GM12878 (cell line): Measurements from ENCODE around the gene DDX24.

Source experiments
- CTCF ChIP-seq, 3 experiments: IDR thresholded peaks in 2 of 3; conservative IDR thresholded peaks in 1 of 3; 2 replicates each; pipeline ENCODE4 v1.5.1; 2011; ENCODE audit warnings: low read depth in 3 of 3, low read length in 3 of 3, mild to moderate bottlenecking in 3 of 3, control low read depth in 2 of 3, moderate library complexity in 2 of 3, inconsistent platforms in 1 of 3, mixed read lengths in 1 of 3; ENCODE audit not compliant: control insufficient read depth in 2 of 3, insufficient read depth in 1 of 3; ENCODE audit errors: extremely low read depth in 1 of 3
- ELK1 ChIP-seq: IDR thresholded peaks from 2 replicates; pipeline ENCODE4 v1.6.1; 2012; ENCODE audit warnings: low read depth, low read length, improper control_type of control experiment
- EZH2 ChIP-seq: IDR thresholded peaks from 2 replicates; pipeline ENCODE4 v1.6.1; 2012; ENCODE audit warnings: low read depth, mild to moderate bottlenecking, control low read depth, inconsistent platforms, low read length, borderline replicate concordance; ENCODE audit not compliant: control insufficient read depth
- PKNOX1 ChIP-seq: fragments of 450-650 bp; IDR thresholded peaks from 2 replicates; pipeline ENCODE4 v1.6.1; 2016; ENCODE audit warnings: mild to moderate bottlenecking
- POLR2A ChIP-seq: IDR thresholded peaks from 2 replicates; pipeline ENCODE4 v1.6.1; 2011; ENCODE audit warnings: low read depth, mild to moderate bottlenecking, low read length
- POLR2AphosphoS2 ChIP-seq: IDR thresholded peaks from 2 replicates; pipeline ENCODE4 v1.6.1; 2011; ENCODE audit warnings: low read depth, mild to moderate bottlenecking, low read length, improper control_type of control experiment, moderate library complexity
- POLR2AphosphoS5 ChIP-seq: IDR thresholded peaks from 2 replicates; pipeline ENCODE4 v1.6.1; 2011; ENCODE audit warnings: mild to moderate bottlenecking, low read length, inconsistent platforms
- SIX5 ChIP-seq: IDR thresholded peaks from 2 replicates; pipeline ENCODE4 v1.6.1; 2011; ENCODE audit warnings: mild to moderate bottlenecking, low read depth, low read length, moderate library complexity; ENCODE audit not compliant: severe bottlenecking
- STAT3 ChIP-seq: IDR thresholded peaks from 2 replicates; pipeline ENCODE4 v1.6.1; 2011; ENCODE audit warnings: low read depth, low read length, improper control_type of control experiment
- USF2 ChIP-seq: IDR thresholded peaks from 2 replicates; pipeline ENCODE4 v1.6.1; 2011; ENCODE audit warnings: low read depth, low read length, improper control_type of control experiment, borderline replicate concordance
- ZNF274 ChIP-seq: IDR thresholded peaks from one replicate; pipeline ENCODE4 v1.8.0; 2011; ENCODE audit not compliant: insufficient read length, insufficient read depth

- TF ChIP-seq EZH2 (no peak), ZNF274 (no peak), POLR2AphosphoS2 (no peak), STAT3 (no peak), CTCF (IDR thresholded peaks at IDR 0.05 in 2 of 3, conservative IDR thresholded peaks at IDR 0.05 in 1 of 3; ENCODE audit: control insufficient read depth in 2 of 3, extremely low read depth in 1 of 3, insufficient read depth in 1 of 3, low read depth in 3 of 3, low read length in 3 of 3) (no peak), SIX5 (no peak), USF2 (no peak), POLR2AphosphoS5 (no peak), POLR2A (no peak), PKNOX1 (no peak), ELK1 (no peak)
Measured at GRCh38 chr14:94019329-94019728, 61.7 kb downstream of the DDX24 start.
